Spleen (tissue), 7 donors: ENCODE data around the gene ABCA6.

Source experiments
- CTCF ChIP-seq, 11 experiments: fragments of 200-600 bp in 7 of 11; fragments of 450-650 bp in 4 of 11; sonication (generic) in 4 of 11; IDR thresholded peaks in 8 of 11; conservative IDR thresholded peaks in 3 of 11; 1 replicate in 7 of 11; 2 replicates in 4 of 11; pipeline versions ENCODE4 v1.4.0 to v1.8.0; 2016 to 2021; ENCODE audit warnings: antibody characterized with exemption in 11 of 11, inconsistent platforms in 4 of 11, mild to moderate bottlenecking in 1 of 11
- POLR2A ChIP-seq, 3 donors: fragments of 450-650 bp; IDR thresholded peaks; one replicate each; pipeline ENCODE4 v1.5.1; 2017; ENCODE audit warnings: antibody characterized with exemption in 3 of 3, mild to moderate bottlenecking in 1 of 3
- POLR2AphosphoS5 ChIP-seq, 3 donors: sonication (generic); formaldehyde crosslinking; IDR thresholded peaks; one replicate each; pipeline ENCODE4 v1.5.1; 2017; ENCODE audit warnings: antibody characterized with exemption in 3 of 3
- donor health status: DM: no; HTN: no; CAD: no; lungs with moderate emphysema.
- donor health status: DM: no; HTN: no; CAD: no.
- donor health status: DM: no; HTN: no; CAD: no.

- TF ChIP-seq CTCF (IDR thresholded peaks at IDR 0.05 in 8 of 11, conservative IDR thresholded peaks at IDR 0.05 in 3 of 11) (no peak), POLR2AphosphoS5 (IDR thresholded peaks at IDR 0.05) (no peak), POLR2A (IDR thresholded peaks at IDR 0.05) (no peak)
These were observed 34.7 kb upstream of the ABCA6 start for GRCh38 chr17:69176457-69176795.
